T-helper 1 cell (primary cell): Measurements from ENCODE around the gene NELL1.

Experiments used
- DNase-seq, 5 donors: peaks; one replicate each; pipeline ENCODE4 v3.0.0-alpha.2; 2012 to 2020

The NELL1 gene

DNA sequence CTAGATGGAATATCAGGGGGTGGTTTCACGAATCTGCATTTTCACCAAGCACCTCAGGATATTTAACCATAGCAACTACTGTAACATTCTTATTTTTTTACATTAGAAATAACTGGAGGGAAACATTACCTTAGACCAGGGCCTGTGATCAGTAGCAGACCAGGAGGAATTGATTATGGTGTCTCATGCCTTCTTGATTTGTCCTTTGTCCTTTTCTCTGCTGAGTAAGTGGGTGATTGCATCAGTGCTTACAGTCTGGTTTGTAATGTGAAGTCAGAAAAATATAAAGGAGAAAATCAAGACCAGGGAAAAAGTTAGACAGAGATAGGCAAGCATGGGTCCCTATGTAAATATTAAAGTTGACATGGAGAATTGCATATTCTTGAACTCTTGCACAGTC lies 703.3 kb downstream of the NELL1 start:
- DNase-seq = no peak

DNA sequence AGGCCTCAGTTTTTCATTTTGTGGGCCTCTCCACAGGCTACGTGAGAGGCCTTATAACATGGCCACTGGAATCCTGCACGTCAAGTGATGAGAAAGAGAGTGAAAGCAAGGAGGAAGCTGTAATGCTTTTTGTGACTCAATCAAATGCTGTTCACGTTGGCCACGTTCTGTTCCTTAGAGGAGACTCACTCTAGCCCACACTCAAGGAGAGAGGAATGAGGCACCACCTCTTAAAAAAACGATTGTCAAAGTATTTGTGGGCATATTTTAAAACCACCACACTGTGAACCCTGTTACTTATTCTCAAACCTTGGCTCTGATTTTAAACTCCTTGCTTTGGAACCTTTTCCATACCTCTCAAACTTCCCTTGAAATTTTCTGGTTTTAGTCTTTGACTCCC lies 705.0 kb downstream of the NELL1 start:
- no peak for DNase-seq

DNA sequence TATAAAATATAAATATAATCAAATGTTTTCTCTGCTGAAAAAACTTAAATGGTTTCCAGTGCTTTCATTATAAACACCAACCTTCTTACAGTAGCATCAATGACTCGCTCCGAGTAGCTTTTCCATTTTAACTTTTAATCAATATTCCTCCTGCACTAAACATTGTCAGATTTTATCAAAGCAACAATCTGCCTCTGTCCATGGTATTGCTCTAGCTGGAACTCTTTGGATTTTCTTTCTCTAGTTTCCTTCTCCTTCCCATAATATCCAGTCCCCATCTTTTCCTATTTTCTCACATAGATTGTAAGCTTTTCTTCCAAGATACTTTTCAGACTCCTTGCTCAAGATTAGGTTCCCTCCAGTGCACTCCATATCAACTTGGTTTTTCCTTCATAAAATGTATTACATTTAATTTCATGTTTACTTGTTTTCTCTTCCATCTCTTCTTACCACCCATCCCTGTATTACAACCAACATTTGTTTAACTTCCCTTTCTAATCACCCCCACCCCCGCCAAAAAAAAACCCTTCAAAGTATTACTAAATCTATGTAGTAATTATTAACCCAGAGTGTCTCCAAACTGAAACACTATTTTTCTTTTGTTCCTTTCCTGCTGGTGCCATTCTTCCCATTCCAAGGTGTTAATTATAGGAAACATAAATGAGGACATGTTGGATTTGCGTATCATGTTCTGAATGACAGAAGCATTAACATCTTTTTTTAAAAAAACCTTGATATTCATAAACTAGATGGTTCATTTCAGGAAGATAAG lies 716.5 kb downstream of the NELL1 start:
- DNase-seq = no peak

DNA sequence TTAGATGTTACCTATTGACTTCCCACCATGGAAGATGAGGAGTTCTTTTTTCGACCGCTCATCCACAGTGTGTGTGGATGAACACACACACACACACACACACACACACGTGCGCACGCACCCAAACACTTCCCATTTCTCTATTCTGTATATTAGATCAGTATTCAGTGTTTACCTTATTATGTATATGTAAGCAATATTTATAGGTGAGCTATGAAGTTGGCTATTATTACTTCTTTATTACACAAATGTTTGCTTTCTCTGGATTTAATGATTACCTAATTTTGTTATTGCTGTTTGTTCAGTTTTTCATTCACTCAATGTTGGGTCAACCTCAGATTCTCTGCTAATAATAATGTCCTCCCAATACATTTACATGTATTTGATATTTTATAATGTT lies 721.0 kb downstream of the NELL1 start:
- no peak for DNase-seq

DNA sequence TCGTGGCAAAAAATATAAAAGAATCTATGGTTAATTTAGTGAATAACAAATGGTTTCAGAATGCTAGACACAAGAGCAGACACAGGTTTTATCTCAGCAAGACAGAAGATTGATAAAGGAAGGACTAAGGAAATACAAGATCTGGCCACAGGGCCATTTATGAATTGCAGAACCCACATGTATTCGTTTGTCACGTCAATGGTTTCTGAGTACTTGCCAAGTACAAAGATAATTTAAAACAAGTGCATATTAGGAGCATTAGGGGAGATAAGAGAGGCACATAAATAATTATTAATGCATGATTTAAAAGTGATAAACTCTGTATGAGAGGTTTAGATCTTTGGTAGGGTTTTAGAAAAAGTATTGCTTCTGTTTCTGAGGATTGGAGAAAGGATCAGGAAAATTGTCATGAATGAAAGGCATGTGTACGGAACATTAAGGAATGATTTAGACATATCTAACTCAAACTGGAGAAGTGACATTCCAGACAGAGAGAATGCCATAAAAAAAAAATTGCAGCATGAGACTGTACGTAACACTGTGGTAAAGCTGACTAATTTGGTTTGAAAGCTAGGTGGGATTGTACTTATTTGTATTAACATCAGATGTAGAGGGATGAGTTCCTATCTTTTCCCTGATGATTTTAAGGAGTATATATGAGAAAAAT lies 727.1 kb downstream of the NELL1 start:
- no peak for DNase-seq

DNA sequence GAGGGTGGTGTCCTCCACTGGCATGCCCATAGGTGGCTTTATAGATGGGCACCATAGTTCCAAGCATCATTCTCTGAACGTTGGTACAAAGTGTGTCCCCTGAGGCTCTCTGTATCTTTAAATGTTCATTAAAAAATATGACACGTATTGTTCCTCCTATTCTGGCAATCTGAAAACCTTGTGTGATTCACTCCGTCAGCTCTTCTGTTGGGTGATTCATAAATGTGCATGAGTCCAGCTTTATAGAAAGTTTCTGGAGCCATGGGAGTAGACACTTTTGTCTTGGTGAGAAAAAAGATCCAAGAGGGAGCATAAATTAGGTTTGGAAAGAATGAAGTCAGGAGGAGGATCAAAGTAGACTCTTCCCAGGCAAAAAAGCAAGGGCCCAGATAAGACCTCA lies 728.8 kb downstream of the NELL1 start:
- no peak for DNase-seq

DNA sequence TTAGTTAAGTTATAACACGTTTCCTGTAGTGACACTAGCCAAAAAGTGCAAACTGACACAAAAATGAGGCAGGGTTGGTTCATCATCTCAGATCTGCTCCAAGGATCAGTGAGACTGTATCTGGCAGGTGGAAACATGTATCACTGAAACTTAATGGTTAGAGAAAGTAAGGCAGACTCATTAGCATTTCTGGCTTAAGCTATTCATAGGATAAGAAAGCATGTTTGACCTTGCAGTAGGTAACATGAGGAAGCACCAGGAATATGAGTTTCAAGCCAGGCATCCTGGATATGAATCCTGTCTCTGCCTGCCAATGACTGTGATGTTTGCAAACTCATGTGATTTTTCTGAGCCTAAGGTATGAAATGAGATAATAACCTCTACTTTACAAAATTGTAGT lies 732.1 kb downstream of the NELL1 start:
- DNase-seq = no peak

DNA sequence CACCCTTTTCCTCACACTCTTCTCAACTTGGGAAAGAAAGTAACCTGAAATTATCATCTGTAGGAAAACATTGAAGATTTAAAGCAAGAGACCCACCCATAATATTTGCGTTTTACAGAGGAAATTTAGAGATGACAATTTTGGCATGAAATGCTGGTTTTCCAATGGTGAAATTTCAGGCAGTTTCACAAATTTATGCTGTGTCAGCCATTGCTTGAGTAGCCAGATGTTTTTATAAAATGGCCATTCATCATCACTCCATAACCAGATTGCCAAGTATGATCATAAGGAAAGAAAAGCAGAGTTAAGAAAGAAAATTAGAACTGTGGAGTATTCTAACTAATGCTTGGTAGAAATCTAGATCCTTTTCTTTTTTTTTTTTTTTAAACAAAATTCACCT lies 732.9 kb downstream of the NELL1 start:
- DNase-seq = no peak

DNA sequence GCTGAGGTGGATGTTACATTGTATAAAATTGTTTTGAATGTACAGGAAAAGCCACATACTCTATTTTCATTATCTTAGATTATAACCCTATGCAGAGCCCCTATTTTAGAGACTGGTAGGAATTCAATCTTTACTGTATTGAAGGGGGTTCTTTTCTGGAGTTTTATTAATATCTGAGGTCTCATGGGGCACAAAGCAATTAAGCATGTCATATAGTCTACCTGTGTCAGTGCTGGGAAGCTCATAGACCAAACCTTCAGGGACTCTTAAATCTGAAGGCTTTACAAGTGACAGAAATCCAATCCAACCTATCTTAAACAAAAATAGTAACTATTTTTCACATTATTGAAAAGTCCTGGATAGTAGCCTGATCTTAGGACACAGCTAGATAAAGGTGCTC lies 733.7 kb downstream of the NELL1 start:
- no peak for DNase-seq

DNA sequence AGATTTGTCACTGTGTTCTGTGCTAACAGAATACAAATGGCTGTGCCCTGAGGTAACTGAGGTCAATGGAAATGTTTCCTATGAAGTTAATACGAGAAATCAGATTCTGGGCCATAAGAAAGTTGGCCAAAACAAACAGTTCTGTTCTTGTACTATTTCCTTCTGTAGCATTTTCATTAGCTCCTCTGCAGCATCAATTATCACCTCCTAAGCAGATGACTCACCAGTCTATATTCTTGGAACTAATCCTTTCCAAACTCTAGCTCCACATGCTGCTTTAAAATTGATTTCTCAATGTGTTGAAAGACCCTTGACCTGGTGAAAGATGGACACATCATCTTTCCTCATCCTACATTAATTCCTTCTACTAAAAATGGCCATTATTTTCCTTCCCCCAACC lies 736.0 kb downstream of the NELL1 start:
- DNase-seq = no peak

DNA sequence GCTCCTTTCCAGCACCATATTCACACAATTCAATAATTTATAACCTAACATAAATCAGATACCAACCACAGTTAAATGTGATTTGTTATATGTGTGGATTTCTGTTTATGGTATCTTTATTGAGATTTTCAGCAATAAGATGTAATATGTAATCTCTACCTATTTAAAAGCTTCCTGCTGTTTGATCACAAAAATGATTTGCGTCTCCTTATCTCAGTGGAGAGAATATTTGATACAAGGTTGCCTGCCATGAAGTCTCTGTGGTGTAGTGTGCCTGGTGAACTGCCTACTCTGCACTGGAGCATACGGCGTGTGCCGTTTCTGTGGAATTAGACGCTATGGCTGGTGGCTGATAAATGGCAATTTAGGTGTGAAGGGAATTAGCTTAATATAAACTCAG lies 741.1 kb downstream of the NELL1 start:
- no peak for DNase-seq

DNA sequence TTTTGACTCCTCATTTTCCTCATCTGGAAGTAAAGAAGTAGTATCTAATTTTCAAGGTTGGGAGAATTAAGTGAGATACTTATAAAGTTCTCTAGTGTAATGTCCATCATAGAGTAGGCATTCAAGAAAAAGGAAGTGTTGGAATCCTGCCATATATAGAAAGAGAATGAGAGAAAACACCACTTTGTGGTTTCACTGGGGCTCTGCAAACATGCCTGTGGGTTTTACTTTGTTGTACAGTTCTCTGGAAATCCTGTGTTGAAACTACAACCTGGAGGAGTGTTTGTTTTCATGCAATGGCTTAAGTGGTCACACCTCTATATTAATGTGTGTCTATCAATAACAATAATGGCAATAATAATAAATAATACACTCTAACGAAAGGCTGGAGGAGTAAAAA lies 741.7 kb downstream of the NELL1 start:
- DNase-seq = no peak

DNA sequence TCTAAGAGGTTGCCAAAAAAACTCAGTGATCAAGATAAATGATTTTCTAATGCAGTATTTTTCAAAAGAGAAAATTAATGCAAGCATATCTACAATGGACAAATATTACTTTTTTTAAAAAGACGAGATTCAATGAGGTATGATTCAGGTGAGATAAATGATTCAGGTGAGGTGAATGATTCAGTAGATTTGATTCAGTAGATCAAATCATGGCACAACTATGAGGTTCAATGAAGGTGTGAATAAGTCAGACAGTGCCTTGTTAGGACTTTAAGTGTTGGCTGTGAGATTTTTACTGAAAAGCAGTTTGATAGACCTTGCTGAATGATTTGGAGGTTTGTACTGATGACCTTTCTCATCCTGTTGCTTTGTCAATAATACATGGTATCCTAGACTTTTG lies 742.2 kb downstream of the NELL1 start:
- DNase-seq = no peak

DNA sequence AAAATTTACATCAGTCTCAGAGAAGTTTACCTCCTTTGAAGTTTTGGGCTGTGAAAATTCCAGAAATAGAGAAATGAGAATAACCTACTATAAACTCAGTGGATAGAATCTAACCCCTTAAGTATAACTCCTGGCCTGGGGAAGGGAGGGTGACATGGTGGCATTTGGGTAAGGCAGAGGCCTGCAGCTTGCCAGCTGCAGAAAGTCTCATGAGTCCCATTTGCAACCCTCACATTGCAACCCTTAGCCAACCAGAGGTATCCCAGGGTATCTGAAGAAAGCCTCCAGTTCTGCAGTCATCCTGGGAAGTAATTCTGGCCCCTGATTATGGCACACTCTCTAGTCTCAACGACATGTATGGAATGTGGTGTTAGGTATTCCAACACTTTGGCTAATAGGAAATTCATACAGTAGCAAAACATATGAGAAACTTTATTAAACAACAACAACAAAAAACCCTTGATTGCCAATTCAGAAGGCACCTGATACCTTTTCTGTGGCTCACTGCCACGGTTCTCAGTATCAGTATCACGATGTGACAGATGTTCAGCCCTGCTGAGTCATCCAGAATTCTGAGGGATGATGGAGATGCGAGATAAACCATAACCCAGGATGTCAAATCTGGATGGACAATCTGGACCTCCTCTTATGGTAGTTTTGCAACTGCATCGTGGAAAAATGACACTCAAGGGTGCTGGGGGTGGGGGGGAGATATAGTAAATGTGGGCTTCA lies 743.4 kb downstream of the NELL1 start:
- DNase-seq = no peak

DNA sequence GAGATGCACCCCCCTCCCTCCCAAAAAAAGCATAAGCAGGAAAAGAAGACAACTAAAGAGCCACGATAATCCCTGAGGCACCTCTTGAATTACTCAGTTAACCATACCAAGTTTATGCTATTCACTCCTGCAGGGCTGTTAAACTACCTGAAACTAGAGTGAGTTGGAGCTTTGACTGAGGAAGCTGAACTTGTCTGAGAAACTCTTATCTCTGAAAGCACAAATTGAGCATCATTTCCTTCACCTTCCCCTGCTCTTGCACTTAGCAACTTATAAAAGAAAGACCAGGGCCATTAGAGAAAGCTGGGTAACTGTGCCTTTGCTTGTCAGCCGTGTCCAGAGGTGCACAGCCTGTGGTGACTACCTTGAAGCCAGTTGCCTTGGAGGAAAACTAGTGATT lies 745.6 kb downstream of the NELL1 start:
- DNase-seq = no peak

DNA sequence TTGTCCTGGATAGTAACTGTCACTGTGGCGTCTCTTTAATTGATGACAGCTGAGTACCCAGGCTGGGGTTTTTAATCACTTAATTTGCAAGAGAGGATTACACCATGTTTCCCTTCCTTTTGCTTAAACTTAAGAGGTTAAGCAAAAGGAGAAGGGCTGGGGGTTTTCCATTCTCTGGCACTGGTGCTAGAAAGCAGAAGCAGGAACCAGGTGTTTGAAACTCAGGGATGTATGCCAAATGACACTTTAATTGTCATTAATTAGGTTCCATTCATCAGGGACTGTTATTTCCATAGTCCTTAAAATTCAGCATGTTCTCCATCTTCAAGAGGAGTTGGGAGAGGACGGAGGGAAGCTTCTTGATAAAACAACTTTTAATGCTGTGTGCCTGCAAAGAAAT lies 746.2 kb downstream of the NELL1 start:
- DNase-seq = no peak

DNA sequence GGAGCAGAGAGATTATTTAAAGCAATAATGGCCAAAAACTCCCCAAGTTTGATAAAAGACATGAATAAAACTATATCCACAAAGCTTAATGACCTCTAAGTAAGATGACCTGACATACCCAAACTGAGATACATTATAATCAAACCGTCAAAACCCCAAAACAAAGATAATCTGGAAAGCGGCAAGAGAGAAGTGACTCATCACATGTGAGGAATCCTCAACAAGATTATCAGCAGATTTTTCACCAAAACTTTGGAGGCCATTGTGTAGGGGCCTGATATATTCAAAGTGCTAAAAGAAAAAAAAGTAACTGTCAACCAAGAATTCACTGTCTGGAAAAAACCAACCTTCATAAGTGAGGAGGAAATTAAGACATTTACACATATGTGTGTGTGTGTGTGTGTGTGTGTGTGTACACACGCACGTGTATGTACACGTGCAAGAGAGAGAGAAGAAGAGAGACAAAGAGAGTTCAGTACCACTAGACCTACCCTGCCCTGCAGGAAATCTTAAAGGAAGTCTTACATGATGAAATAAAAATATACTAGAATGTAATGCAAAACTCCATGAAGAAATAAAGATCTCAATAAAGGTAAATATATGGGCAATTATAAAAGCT lies 752.4 kb downstream of the NELL1 start:
- no peak for DNase-seq

DNA sequence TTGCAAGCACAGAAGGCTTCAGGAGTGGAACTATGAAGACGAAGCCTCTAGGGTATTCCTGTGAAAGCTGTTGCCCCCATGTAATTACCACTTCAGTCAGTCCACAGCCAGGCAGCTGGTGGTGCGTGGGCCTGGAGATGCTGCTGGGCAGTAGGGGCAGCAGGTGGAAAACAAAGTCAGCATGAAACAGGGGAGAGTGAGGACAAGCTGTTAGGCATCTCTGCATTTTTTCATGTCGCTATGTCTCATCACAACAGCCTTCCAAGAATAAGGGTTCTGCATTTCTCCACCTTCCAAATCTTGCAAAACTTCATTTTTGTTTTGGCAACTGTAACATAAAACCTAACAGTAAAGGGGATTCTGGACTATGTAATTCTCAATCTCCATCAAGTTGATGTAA lies 757.5 kb downstream of the NELL1 start:
- DNase-seq = no peak

DNA sequence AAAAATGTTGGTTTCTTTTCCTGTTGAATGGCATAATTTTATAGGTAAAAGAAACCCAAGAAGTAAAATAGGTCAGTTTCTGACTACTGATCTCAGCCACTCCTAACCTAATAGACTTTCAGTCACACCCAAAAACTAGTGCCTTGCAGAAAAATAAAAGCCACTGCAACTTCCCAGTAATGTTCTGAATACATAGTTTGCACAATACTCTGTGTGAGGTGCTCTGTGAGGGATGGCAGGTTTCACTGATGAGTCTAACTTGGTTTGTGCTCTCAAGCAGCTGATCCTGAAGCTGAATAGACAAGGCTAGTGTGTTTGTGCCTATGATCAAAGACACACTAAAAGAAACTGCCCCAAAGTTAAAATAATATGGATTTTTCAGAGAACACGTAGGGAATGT lies 758.3 kb downstream of the NELL1 start:
- no peak for DNase-seq

DNA sequence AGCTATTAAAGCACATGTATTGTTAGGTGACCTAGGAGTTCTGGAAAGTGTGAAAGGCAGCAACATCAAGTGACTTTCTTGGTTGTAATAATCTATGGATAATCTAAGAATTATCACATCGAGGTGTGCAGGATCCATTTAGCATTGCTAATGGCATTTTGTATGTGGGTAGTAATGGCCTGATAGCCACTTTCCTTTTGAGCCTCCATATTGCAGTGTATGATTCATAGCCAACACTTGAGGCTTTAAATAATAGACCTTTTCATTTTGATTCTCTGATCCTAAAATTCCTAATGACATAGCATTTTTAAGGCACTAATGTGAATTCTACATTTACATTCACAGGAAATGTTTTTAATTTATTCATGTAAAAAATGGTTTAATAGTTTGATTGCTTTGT lies 759.4 kb downstream of the NELL1 start:
- DNase-seq = no peak

DNA sequence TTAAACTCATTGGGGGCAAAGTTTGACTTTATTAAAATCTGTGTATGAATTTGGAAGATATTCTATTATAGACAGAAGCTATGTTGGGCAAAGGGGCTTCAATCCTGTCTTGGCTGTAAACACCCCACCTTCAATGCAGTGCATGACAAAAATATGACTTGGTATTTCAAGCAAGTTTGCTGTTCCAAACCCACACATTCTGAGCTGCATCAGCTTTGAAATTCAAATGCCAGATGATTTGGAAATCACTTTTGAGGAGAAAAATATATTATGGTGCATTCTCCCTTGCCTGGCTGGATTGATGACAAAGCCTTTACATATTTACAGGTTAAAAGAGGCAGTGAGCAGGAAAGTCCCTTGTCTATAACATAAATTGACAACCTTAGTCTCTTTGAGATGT lies 760.0 kb downstream of the NELL1 start:
- no peak for DNase-seq

DNA sequence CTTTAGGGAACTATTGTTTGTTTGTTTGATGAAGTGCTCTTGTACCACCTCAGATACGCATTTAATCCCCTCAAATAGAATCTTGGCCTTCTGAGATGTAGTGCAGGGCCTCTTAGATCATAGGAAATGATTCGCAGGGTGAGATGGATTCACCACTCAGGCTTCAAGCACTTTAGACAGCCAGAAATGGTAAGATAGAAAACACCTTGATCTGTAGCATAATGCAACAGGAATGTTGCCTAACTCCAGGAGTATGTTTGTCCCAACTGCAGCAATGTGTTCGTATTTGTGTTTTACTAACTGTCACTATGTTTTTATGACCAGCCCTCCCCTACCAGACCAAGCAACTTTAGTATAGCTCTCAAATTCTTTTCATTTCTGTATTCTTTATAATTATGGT lies 761.2 kb downstream of the NELL1 start:
- DNase-seq = no peak

DNA sequence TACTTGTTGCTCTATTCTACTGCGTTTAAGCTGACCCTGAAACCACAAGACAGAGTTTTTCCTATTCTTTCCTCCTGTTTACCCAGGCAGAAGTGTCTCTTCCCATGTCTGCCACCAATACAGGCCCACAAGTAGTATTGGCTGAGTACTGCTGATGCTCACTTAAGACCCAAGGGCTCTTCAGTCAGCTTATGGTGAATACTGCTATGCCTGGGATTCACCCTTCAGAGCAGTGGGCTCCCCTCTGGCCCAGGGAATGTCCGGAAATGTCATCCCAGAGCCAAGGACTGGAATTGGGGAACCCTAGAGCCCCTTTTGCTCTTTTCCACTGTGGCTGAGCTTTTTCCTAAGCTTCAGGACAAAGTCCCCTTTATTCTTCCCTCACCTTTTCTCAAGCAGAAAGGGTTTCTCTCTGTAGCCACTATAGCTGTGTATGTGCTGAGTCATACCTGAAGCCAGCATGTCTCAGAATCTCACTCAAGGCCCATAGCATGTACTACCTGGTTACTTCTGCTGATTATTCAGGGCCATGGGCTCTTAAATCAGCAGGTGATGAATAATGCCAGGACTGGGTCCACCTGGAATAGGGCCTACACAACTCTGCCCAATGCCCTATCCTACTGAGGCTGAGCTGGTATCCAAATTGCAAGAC lies 777.7 kb downstream of the NELL1 start:
- no peak for DNase-seq
